Neutrophil (primary cell): ENCODE measurements around the gene ZFAND2A.

Source experiments
- H3K27ac ChIP-seq: fragments of 200-600 bp; sonication (generic); 2 replicates; pipeline ENCODE4 v1.5.1; 2016; ENCODE audit warnings: mild to moderate bottlenecking, moderate library complexity
- H3K27me3 ChIP-seq: fragments of 200-600 bp; sonication (generic); 2 replicates; pipeline ENCODE4 v1.6.0; 2016; ENCODE audit warnings: mild to moderate bottlenecking
- H3K36me3 ChIP-seq: fragments of 200-600 bp; sonication (generic); 2 replicates; pipeline ENCODE4 v1.5.1; 2017
- H3K4me1 ChIP-seq, 2 experiments: fragments of 200-600 bp in 1 of 2; sonication (generic) in 1 of 2; 1 replicate in 1 of 2; 2 replicates in 1 of 2; pipeline versions ENCODE4 v1.5.1 to v1.6.1; 2013 to 2016; ENCODE audit warnings: low read depth in 1 of 2, low read length in 1 of 2, mild to moderate bottlenecking in 1 of 2, moderate library complexity in 1 of 2; ENCODE audit not compliant: control insufficient read depth in 1 of 2, insufficient read depth in 1 of 2
- H3K4me3 ChIP-seq, 2 experiments: fragments of 200-600 bp in 1 of 2; sonication (generic) in 1 of 2; 1 replicate in 1 of 2; 2 replicates in 1 of 2; pipeline ENCODE4 v1.5.1; 2013 to 2016; ENCODE audit warnings: low read depth in 1 of 2, low read length in 1 of 2, mild to moderate bottlenecking in 1 of 2, moderate library complexity in 1 of 2
- H3K9me3 ChIP-seq: fragments of 200-600 bp; sonication (generic); 2 replicates; pipeline ENCODE4 v1.5.1; 2016
- TF ChIP-seq, protein P1 (sequence below): fragments of 200-600 bp; sonication (generic); IDR thresholded peaks from 2 replicates; pipeline ENCODE4 v1.5.1; 2016; ENCODE audit warnings: antibody characterized with exemption

Gene ZFAND2A

DNA sequence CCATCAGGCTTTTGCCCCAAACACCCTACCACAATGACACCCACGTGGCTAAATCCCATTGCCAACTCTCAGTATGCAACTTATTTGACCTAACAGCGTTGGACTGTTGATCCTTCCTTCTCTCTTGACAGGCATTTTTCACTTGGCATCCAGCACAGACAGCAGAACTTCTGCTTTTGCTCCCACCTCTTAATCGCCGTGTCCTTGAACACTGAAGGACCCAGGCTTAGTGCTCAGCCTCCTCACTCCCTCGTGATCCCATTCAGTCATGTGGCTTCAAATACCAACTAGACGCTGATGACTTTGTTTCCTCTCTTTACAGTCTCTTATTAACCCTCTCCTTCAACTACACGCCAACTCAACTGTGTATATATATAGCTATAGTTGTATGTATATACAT, 25.0 kb downstream of the ZFAND2A start:
- Histone ChIP-seq H3K27me3 (no peaks in the 10 kb centered on the region), H3K36me3 (no peaks in the 10 kb centered on the region), H3K27ac (no peak overlapping the region), H3K9me3 (no peaks in the 10 kb centered on the region), H3K4me3 (no peak overlapping the region), H3K4me1 (peaks cover 14 to 16% of the 10 kb centered on the region in 2 experiments)
- TF ChIP-seq, protein P1, sequence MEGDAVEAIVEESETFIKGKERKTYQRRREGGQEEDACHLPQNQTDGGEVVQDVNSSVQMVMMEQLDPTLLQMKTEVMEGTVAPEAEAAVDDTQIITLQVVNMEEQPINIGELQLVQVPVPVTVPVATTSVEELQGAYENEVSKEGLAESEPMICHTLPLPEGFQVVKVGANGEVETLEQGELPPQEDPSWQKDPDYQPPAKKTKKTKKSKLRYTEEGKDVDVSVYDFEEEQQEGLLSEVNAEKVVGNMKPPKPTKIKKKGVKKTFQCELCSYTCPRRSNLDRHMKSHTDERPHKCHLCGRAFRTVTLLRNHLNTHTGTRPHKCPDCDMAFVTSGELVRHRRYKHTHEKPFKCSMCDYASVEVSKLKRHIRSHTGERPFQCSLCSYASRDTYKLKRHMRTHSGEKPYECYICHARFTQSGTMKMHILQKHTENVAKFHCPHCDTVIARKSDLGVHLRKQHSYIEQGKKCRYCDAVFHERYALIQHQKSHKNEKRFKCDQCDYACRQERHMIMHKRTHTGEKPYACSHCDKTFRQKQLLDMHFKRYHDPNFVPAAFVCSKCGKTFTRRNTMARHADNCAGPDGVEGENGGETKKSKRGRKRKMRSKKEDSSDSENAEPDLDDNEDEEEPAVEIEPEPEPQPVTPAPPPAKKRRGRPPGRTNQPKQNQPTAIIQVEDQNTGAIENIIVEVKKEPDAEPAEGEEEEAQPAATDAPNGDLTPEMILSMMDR: no peak

DNA sequence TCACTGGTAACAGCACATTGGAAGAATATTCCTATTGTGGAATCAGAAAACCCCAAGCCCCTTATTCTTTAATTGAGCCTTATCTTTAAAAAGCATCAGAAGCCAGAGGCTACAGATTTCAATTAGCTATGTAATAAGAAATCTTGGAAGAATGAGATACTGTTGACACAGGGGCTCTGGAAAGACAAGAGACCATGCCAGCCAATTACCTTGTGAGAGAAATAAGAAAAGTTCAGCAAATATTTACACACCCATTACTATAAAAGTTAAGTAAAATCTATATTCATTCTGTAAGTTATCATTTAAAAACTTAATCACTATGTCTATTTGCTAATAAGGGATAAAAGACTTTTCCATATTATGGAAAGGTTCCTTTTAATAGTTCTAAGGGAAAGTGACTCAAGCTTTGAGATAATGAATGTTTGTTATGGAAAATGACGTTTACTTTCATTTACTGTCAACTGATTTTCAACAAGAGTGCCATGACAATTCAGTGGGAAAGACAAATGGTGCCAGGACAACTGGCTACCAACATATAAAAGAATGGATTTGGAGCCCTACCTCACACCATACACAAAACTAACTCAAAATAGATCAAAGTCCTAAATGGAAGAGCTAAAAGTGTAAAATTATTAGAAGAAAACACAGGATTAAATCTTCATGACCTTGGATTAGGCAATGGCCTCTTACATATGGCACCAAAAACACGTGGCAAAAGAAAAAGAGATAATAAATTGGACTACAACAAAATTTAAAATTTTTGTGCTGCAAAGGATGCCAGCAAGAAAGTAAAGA, 28.3 kb downstream of the ZFAND2A start:
- TF ChIP-seq, protein P1: no peak
- Histone ChIP-seq H3K27ac (no peak overlapping the region), H3K36me3 (no peaks in the 10 kb centered on the region)

DNA sequence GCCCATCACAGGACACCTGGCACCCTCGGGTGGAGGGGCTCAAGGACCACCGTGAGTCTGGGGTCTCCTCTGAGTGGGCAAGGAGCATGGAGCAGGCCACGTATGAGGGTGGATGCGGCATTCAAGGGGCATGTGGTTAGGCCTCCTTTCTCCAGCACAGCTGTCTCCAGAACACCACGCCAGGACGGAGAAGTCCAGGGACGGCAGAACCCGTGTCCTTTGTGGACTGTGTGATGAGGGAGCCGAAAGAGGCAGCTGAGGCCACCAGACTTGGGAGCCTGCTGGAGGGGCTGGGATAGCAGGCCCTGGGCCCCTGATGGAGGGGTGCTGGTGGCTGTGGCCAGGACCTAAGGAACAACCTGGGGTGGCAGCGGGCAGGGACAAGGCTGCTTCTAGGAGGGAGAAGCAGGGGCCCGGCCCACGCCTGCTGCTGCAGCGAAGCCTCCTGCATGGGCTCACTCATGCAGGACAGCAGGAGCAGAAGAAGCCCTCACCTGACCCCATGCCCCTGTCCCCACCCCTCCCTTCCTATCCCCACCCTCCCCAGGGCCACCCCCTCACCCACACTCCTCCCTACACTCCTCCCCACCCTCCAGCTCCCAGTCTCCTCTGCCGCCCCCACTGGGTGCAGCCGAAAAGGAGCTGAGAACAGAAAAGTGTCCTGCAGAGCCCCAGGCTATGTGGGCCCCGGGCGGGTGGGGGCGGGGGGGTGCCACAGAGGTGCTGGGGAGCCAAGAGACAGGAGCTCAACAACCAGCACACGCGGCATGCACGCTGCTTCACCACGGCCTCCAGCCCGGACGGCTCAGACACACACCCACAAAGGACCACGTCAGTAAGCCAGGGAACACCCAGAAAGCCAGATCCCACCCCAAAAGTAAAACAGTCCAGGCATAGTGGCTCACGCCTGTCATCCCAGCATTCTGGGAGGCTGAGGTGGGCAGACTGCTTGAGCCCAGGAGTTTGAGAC, 29.7 kb downstream of the ZFAND2A start:
- Histone ChIP-seq H3K36me3 (no peaks in the 10 kb centered on the region), H3K4me3 (no peak overlapping the region), H3K4me1 (no peaks in the 10 kb centered on the region), H3K27me3 (no peaks in the 10 kb centered on the region), H3K9me3 (no peaks in the 10 kb centered on the region), H3K27ac (no peak overlapping the region)
- TF ChIP-seq, protein P1: no peak

More for the DNA sequence above, 28.3 kb downstream of the ZFAND2A start:
- Histone ChIP-seq H3K4me3 (no peak overlapping the region), H3K9me3 (no peaks in the 10 kb centered on the region), H3K4me1 (no peaks in the 10 kb centered on the region), H3K27me3 (no peaks in the 10 kb centered on the region)

DNA sequence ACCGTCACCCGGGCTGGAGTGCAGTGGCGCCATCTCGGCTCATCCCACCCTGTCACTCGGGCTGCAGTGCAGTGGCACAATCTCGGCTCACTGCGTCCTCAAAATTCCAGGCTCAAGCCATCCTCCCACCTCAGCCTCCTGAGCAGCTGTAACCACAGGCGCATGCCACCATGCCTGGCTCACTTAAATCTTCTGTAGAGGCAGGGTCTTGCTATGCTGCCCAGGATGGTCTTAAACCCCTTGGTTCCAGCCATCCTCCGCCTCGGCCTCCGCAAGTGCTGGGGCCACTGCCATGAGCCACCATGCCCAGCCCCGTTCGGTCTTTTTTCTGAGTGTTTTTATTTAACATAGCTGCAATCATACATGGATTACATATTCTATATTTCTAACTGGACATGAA, 30.6 kb downstream of the ZFAND2A start:
- Histone ChIP-seq H3K27ac (no peak overlapping the region), H3K9me3 (no peaks in the 10 kb centered on the region), H3K4me3 (no peak overlapping the region), H3K4me1 (no peaks in the 10 kb centered on the region), H3K27me3 (no peaks in the 10 kb centered on the region), H3K36me3 (no peaks in the 10 kb centered on the region)
- TF ChIP-seq, protein P1: no peak

DNA sequence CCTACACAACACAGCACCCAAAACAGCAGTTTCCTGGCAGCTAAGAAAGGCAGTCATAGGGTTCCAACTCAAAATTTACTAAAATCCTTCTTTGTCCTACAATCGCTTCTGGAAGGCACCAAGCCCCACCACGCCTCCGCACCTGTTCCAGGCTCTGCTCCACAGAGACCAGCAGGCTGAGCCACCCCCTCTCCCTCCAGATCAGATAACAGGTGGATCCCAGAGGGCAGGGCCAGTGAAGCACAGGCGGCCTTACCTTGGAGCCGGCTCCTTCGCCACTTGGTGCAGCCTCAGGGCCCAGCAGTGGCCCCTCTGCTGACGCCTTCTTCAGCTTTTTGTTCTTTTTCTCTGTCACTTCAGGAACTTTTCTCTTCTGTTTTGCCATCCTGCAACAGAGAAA, 33.0 kb downstream of the ZFAND2A start:
- TF ChIP-seq, protein P1: no peak
- Histone ChIP-seq H3K4me3 (no peak overlapping the region), H3K27ac (no peak overlapping the region), H3K9me3 (no peaks in the 10 kb centered on the region), H3K4me1 (no peaks in the 10 kb centered on the region), H3K36me3 (no peaks in the 10 kb centered on the region), H3K27me3 (no peaks in the 10 kb centered on the region)
